ENCODE results near the gene MAPKAPK5.
"Not testable (repeated sequence)": the region's sequence is repeated elsewhere in the genome, so short reads cannot be mapped to it uniquely, and the experiment has no call there.

MAPKAPK5 gene

GRCh38 chr12:111827907-111828306 is 14.1 kb upstream of the MAPKAPK5 start:
- DNase-seq (ENCODE audit: low read depth): no peak

- no peak for DNase-seq (ENCODE audit: low read depth)
Measured at GRCh38 chr12:111828338-111828979, 13.6 kb upstream of the MAPKAPK5 start.

DNA sequence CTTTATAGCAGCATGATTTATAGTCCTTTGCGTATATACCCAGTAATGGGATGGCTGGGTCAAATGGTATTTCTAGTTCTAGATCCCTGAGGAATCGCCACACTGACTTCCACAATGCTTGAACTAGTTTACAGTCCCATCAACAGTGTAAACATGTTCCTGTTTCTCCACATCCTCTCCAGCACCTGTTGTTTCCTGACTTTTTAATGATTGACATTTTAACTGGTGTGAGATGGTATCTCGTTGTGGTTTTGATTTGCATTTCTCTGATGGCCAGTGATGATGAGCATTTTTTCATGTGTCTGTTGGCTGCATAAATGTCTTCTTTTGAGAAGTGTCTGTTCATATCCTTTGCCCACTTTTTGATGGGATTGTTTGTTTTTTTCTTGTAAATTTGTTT is 12.4 kb upstream of the MAPKAPK5 start:
- not testable (repeated sequence) for DNase-seq (ENCODE audit: low read depth)

- DNase-seq (ENCODE audit: low read depth): not testable (repeated sequence)
Measured at GRCh38 chr12:111834740-111835386, 7.2 kb upstream of the MAPKAPK5 start.

GRCh38 chr12:111835531-111836181 is 6.4 kb upstream of the MAPKAPK5 start:
- DNase-seq (ENCODE audit: low read depth): not testable (repeated sequence)

GRCh38 chr12:111838353-111838752 is 3.7 kb upstream of the MAPKAPK5 start:
- no peak for DNase-seq (ENCODE audit: low read depth)

GRCh38 chr12:111840807-111841206 is 1.2 kb upstream of the MAPKAPK5 start:
- DNase-seq (ENCODE audit: low read depth): no peak

- DNase-seq (ENCODE audit: low read depth): no peak
Measured at GRCh38 chr12:111841236-111841749, 735 bp upstream of the MAPKAPK5 start.

- DNase-seq (ENCODE audit: low read depth): no peak
Measured at GRCh38 chr12:111842556-111843396, 748 bp downstream of the MAPKAPK5 start.

DNA sequence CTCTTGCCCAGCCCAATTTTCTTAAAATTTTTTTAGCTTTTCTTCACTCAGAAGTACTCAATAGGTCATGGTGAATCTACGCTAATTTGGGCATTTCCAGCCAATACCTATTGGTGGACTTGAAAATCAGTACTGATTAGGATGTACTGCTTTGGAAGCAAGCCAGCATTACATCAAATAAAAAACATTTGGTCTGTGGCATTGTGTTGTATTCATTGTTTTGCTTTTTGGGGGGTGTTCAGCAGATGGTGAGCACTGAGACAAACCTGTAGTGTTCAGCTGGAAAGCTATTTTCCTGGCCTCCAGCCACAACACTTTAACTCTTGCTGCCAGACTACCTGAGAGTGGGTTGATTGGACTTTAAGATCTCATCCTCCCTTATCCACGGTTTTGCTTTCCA is 4.0 kb downstream of the MAPKAPK5 start:
- no peak for DNase-seq (ENCODE audit: low read depth)

- no peak for DNase-seq (ENCODE audit: low read depth)
Measured at GRCh38 chr12:111850526-111850925, 8.5 kb downstream of the MAPKAPK5 start.

DNA sequence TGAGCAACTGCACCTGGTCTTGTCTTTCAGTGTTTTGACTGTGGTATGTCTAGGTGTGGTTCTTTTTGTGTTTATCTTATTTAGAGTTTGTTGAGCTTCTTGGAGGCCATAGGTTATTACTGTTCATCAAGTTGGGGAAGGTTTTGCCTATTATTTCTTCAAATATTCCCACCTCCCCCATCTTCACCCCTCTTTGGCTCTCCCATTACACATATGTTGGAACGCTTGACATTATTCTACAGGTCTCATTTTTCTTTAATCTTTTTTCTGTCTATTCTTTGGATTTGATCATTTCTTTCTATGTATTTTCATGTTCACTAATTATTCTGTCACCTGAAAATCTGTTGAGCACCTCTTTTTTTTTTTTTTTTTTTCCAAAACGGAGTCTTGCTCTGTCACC is 16.2 kb downstream of the MAPKAPK5 start:
- no peak for DNase-seq (ENCODE audit: low read depth)

DNA sequence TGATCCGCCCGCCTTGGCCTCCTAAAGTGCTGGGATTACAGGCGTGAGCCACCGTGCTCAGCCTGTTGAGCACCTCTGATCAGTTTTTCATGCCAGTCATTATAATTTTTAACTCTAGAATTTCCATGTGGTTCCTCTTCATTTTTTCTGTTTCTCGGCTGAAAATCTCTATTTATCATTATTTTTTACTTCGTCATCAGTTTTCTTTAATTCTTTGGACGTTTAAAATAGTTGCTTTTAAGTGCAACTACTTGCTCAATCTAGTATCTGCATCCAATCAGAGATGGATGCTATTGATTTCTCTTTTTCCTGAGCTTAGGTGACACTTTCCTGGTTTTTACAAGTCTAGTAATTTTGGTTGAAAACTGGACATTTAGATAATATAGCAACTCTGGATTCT is 16.8 kb downstream of the MAPKAPK5 start:
- DNase-seq (ENCODE audit: low read depth): no peak

- DNase-seq (ENCODE audit: low read depth): no peak
Measured at GRCh38 chr12:111864913-111865312, 22.9 kb downstream of the MAPKAPK5 start.

DNA sequence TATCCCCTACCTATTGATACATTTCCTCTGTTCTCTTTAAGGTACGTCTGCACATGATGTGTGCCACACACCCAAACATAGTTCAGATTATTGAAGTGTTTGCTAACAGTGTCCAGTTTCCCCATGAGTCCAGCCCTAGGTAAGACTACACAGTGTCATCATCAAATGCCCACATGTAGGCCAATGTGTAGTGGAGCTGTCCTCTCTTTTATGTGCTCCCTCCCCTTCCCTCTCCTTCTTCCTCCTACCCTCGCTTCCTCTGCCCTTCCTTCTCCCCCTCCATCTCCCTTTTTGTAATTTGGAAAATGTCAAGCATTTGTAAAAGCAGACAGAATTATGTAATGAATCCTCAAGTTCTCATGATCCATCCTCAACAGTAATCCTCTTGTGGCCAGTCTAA is 25.5 kb downstream of the MAPKAPK5 start:
- no peak for DNase-seq (ENCODE audit: low read depth)

GRCh38 chr12:111868676-111869588 is 26.9 kb downstream of the MAPKAPK5 start:
- no peak for DNase-seq (ENCODE audit: low read depth)

DNA sequence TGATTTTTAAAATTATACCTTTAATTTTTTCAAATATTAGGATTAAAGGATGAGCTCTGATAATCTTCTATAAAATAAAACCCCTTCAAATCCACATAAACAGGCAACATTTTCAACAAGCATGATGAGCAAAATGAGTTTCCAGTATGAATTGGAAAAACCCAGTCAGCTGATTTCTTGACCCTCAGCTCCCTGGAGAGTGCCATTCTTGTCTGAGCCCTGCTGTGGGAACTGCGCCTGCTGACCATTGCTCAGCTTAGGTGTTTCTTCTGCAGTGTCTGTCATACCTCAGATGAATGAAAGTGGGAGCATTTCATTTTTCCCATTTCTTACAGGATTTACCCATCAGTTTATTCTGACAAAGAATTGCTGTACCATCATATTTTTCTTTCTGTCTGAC is 27.6 kb downstream of the MAPKAPK5 start:
- DNase-seq (ENCODE audit: low read depth): no peak

GRCh38 chr12:111870216-111870615 is 28.2 kb downstream of the MAPKAPK5 start:
- DNase-seq (ENCODE audit: low read depth): no peak

- DNase-seq (ENCODE audit: low read depth): no peak
Measured at GRCh38 chr12:111870706-111871105, 28.7 kb downstream of the MAPKAPK5 start.

- DNase-seq (ENCODE audit: low read depth): no peak
Measured at GRCh38 chr12:111873113-111873512, 31.1 kb downstream of the MAPKAPK5 start.

DNA sequence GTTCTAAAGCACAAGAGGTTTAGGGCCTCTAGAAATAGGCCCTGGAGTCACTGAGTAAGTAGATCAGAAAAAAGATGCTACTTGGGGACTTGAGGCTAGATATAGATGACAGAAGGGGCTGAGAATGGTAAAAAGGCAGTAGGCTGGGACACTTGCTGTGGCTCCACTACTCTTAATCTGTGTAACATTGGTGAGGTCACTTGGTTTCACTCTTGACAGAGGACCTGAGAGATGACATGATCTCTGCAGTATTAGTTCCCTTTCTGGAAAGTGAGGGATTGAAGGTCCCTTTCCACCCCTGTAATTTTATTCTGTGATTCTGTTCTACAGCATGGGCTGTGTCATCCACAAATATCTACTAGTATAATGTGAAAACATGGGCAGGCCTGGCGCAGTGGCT is 39.7 kb downstream of the MAPKAPK5 start:
- DNase-seq (ENCODE audit: low read depth): no peak

Measured in activated T-cell treated with anti-CD3 and anti-CD28 coated beads for 48 hours (primary cell).